ENCODE data around the gene TSPAN13.

DNA sequence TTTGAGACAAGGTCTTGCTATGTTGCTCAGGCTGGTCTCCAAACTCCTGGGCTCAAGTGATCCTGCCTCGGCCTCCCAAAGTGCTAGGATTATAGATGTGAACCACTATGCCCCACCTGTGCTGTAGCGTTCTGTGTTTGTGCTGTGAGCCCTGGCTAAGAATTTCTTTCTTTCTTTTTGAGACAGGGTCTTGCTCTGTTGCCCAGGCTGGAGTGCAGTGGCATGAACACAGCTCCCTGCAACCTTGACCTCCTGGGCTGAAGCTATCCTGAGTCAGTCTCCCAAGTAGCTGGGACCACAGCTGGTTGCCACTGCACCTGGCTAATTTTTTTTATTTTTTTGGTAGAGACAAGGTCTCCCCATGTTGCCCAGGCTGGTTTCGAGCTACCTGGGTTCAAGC, 11.4 kb downstream of the TSPAN13 start:
- TF ChIP-seq, protein P1, sequence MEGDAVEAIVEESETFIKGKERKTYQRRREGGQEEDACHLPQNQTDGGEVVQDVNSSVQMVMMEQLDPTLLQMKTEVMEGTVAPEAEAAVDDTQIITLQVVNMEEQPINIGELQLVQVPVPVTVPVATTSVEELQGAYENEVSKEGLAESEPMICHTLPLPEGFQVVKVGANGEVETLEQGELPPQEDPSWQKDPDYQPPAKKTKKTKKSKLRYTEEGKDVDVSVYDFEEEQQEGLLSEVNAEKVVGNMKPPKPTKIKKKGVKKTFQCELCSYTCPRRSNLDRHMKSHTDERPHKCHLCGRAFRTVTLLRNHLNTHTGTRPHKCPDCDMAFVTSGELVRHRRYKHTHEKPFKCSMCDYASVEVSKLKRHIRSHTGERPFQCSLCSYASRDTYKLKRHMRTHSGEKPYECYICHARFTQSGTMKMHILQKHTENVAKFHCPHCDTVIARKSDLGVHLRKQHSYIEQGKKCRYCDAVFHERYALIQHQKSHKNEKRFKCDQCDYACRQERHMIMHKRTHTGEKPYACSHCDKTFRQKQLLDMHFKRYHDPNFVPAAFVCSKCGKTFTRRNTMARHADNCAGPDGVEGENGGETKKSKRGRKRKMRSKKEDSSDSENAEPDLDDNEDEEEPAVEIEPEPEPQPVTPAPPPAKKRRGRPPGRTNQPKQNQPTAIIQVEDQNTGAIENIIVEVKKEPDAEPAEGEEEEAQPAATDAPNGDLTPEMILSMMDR (IDR thresholded peaks at IDR 0.05) = no peak
- no peak for TF ChIP-seq POLR2A (IDR thresholded peaks at IDR 0.05)
